Heart left ventricle (tissue), 16 donors: Measurements from ENCODE around the gene FRMD4B. TPM values are rescaled to one million over a fixed set of nuclear protein-coding genes. Genes with fewer than 3 reads are reported as not detected.

Source experiments
- ATAC-seq, 4 donors: fragments of 200-7000 bp; cut with Tn5 transposase; one replicate each; pipeline ENCODE4 v1.9.1; 2020 to 2022; ENCODE audit warnings: moderate library complexity in 4 of 4, mild to moderate bottlenecking in 3 of 4, moderate number of reproducible peaks in 1 of 4
- DNase-seq, 5 donors: peaks; one replicate each; pipeline ENCODE4 v3.0.0-alpha.2; 2020
- H3K27ac ChIP-seq, 12 donors: fragments of 200-600 bp; sonication (generic) in 4 of 12; one replicate each; pipeline versions ENCODE4 v1.5.0 to v1.8.0; 2016 to 2022; ENCODE audit warnings: mild to moderate bottlenecking in 2 of 12
- H3K27me3 ChIP-seq, 9 donors: fragments of 200-600 bp; sonication (generic) in 2 of 9; one replicate each; pipeline versions ENCODE4 v1.5.1 to v1.8.0; 2016 to 2022; ENCODE audit warnings: mild to moderate bottlenecking in 3 of 9
- H3K36me3 ChIP-seq, 9 donors: fragments of 200-600 bp; sonication (generic) in 2 of 9; one replicate each; pipeline versions ENCODE4 v1.5.0 to v1.8.0; 2018 to 2022; ENCODE audit warnings: mild to moderate bottlenecking in 2 of 9
- H3K4me1 ChIP-seq, 12 donors: fragments of 200-600 bp; sonication (generic) in 4 of 12; one replicate each; pipeline versions ENCODE4 v1.5.0 to v1.8.0; 2016 to 2022; ENCODE audit warnings: mild to moderate bottlenecking in 3 of 12
- H3K4me3 ChIP-seq, 12 donors: fragments of 200-600 bp; sonication (generic) in 4 of 12; one replicate each; pipeline versions ENCODE4 v1.5.0 to v1.8.0; 2017 to 2022; ENCODE audit warnings: mild to moderate bottlenecking in 9 of 12, moderate library complexity in 4 of 12
- H3K9me3 ChIP-seq, 12 donors: fragments of 200-600 bp; sonication (generic) in 4 of 12; one replicate each; pipeline versions ENCODE4 v1.5.0 to v1.8.0; 2016 to 2022; ENCODE audit warnings: mild to moderate bottlenecking in 1 of 12
- CTCF ChIP-seq, 12 donors: fragments of 200-600 bp; sonication (generic) in 4 of 12; IDR thresholded peaks; one replicate each; pipeline versions ENCODE4 v1.5.0 to v1.8.0; 2018 to 2022; ENCODE audit warnings: antibody characterized with exemption in 12 of 12, mild to moderate bottlenecking in 5 of 12
- POLR2A ChIP-seq, 2 donors: fragments of 450-650 bp; IDR thresholded peaks; one replicate each; pipeline ENCODE4 v1.6.1; 2017; ENCODE audit warnings: antibody characterized with exemption in 2 of 2, mild to moderate bottlenecking in 2 of 2, moderate library complexity in 2 of 2
- WGBS, 4 donors: extraction: QIAGEN DNeasy Blood & Tissue Kit in 2 of 4; methylation state at CpG; one replicate each; pipeline versions ENCODE4 v1.1.5 to v1.1.7; 2013 to 2018; 5-methylcytosine and 5-hydroxymethylcytosine counted together
- intact Hi-C, 10 donors: fragments of 100-400 bp; cut with DNase I; formaldehyde crosslinking; loops; one replicate each; pipeline versions ENCODE4 v1.11.1 to v1.14.2; 2022
- polyA plus RNA-seq, 2 donors: library from polyadenylated mRNA; stranded (reverse); fragments of 200-250 nt; gene quantifications; one replicate each; pipeline ENCODE4 v1.2.3, GENCODE V29; 2013
- total RNA-seq, 9 donors: library from RNA; depleted of rRNA in 2 of 9; stranded (reverse); fragments of >200 nt in 2 of 9; fragmentation: NEBNext Ultra II Directional in 3 of 9; extraction: Animal tissue kit (Norgen Biotek cat#: 25700) in 3 of 9; gene quantifications; one replicate each; pipeline versions ENCODE4 v1.1.0 to v1.2.4, GENCODE V29; 2016 to 2023
- donor health status: ischemic (EF 13 %, LVEDD 7.1; RV severe dilation, severe dysfunction).
- donor health status: healthy with polysubstance abuse.
- donor health status: DM: no; HTN: yes; CAD: no.
- donor health status: DM: no; HTN: no; CAD: no.
- donor health status: ischemic (EF 25% LVEDD 6.9; RV normal size, moderate dysfunction).
- donor health status: ischemic (EF 25% LVEDD 5.7; RV mildly dilated, moderate dysfunction).
- donor health status: healthy.
- donor health status: DM: yes; HTN: yes; CAD: no.
- donor health status: ischemic (EF 35%, LVEDD 5.7; RV mildly dilated, moderate dysfunction).
- donor health status: nonischemic (EF 11% LVEDD 7.7; RV severe dilation, severe dysfunction).
- donor health status: DM: yes; HTN: yes; CAD: no.
- donor health status: PGD.
- donor health status: ischemic (EF 29% LVEDD 5.4; RV normal size, mild dysfunction).
- donor health status: nonischemic (EF 23%, LVEDD 6.1; RV moderate dilation, normal function).

The FRMD4B gene
- total and polyA plus RNA-seq, 11 donors, result 3.4 to 42.8 (median 10.9) TPM

GRCh38 chr3:69328103-69328962 lies 57.6 kb downstream of the FRMD4B start:
- H3K27ac ChIP-seq, result peak overlapping the region in 8 of 12 donors; percentile 0 to 85 (median 46)
- intact Hi-C loops, result loop anchor here in 6 of 10 donors (5.0 to 10.0 kb wide), 6 partner anchors 56 to 346 kb away; partner anchors contain the start of gene FRMD4B (in 1 of the 6)
- WGBS, 4 donors, result 81 to 89% (median 87%) methylated on average over 4 of the region's 4 CpGs

GRCh38 chr3:69326855-69327300 lies 59.0 kb downstream of the FRMD4B start:
- Histone ChIP-seq H3K36me3 (no peaks in the 10 kb centered on the region), H3K27ac (peak overlapping the region in 7 of 12 donors; percentile 20 to 85 (median 53)), H3K9me3 (no peaks in the 10 kb centered on the region), H3K27me3 (no peaks in the 10 kb centered on the region), H3K4me1 (peaks cover 0 to 97% (median 50%) of the 10 kb centered on the region in 12 donors), H3K4me3 (peak overlapping the region in 5 of 12 donors; percentile 4 to 30 (median 18))
- ATAC-seq (peak in 1 of 4 donors; percentile 5), DNase-seq (peak in 1 of 5 donors; percentile 27)
- intact Hi-C loops, result loop anchor here in 6 of 10 donors (2.0 to 10.0 kb wide), 7 partner anchors 58 to 348 kb away; partner anchors contain the start of gene FRMD4B (in 1 of the 6)
- TF ChIP-seq CTCF (IDR thresholded peaks at IDR 0.05) (no peak), POLR2A (IDR thresholded peaks at IDR 0.05) (no peak)
- 39 to 49% (median 45%) methylated on average over 4 of the region's 4 CpGs for WGBS, 4 donors

More at GRCh38 chr3:69328103-69328962, 57.6 kb downstream of the FRMD4B start:
- ATAC-seq (no peak), DNase-seq (no peak)
- H3K36me3 ChIP-seq, result no peaks in the 10 kb centered on the region
- no peaks in the 10 kb centered on the region for H3K27me3 ChIP-seq
- TF ChIP-seq CTCF (IDR thresholded peaks at IDR 0.05), result no peak
- TF ChIP-seq POLR2A (IDR thresholded peaks at IDR 0.05), result no peak
- H3K4me1 ChIP-seq, result peaks cover 0 to 90% (median 45%) of the 10 kb centered on the region in 12 donors
- H3K4me3 ChIP-seq, result no peak overlapping the region
- H3K9me3 ChIP-seq, result no peaks in the 10 kb centered on the region

GRCh38 chr3:69325151-69325550 lies 60.7 kb downstream of the FRMD4B start:
- H3K27ac ChIP-seq, result peak overlapping the region in 5 of 12 donors; percentile 5 to 26 (median 23)
- TF ChIP-seq CTCF (IDR thresholded peaks at IDR 0.05) (no peak), POLR2A (IDR thresholded peaks at IDR 0.05) (no peak)
- H3K27me3 ChIP-seq, result no peaks in the 10 kb centered on the region
- no peak for ATAC-seq
- no peaks in the 10 kb centered on the region for H3K9me3 ChIP-seq
- intact Hi-C loops, result loop anchor here in 6 of 10 donors (5.0 to 10.0 kb wide), 6 partner anchors 60 to 350 kb away; partner anchors contain the start of gene FRMD4B (in 1 of the 6)
- no peak for DNase-seq
- peaks cover 0 to 97% (median 43%) of the 10 kb centered on the region in 12 donors for H3K4me1 ChIP-seq
- H3K4me3 ChIP-seq, result no peak overlapping the region
- H3K36me3 ChIP-seq, result no peaks in the 10 kb centered on the region
- 65 to 85% (median 75%) methylated on average over 2 of the region's 2 CpGs for WGBS, 4 donors
